Measurements from ENCODE around the gene BPIFB3. TPM values are rescaled to one million over a fixed set of nuclear protein-coding genes. Genes with fewer than 3 reads are reported as not detected.
"Not testable (repeated sequence)": the region's sequence is repeated elsewhere in the genome, so short reads cannot be mapped to it uniquely, and the experiment has no call there.

BPIFB3 gene
- polyA plus RNA-seq, 4 donors: not detected

DNA sequence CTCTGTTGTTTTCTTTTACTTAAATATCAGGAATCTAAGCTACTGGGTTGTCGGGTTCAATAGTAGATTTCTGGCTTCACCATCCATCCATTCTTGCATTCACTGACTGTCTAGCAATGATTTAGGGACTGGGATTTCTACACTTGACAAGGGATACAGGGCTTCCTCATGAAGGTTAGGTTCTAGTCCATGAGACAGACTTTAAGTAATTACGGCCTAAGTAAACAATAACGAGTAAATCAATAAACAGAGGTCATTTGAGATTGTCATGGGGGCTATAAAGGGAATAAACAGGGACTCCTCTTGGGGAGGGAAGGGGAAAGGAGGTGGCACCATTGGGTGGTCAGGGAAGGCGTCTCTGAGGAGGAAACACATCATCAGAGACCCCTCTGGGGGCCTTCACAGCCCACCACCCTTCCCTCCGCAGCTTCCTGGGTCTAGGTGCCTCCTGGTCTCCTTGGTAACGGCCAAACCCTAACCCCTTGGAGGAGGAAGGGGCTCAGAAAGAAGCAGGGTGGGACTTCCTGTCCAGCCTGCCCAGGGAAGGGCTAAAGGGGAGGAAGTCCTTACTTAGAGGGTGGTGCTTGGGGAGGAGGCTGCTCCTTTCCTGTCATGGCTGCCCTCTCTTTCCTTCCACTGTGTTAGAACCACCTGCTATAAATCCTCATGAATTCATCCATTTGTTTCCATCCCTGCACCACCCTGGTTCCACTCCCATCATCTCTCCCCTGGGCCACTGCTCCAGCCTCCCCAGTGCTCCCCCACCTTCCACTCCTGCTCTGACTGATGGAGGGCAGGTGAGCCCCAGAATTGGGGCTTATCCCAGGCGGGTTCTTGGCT is 59.1 kb downstream of the BPIFB3 start:
- no peak for DNase-seq (ENCODE audit: low read depth in 4 of 4, low spot score in 3 of 4)

GRCh38 chr20:33113387-33113908 is 59.7 kb downstream of the BPIFB3 start:
- DNase-seq (ENCODE audit: low read depth in 4 of 4, low spot score in 3 of 4): no peak

GRCh38 chr20:33115501-33115900 is 61.8 kb downstream of the BPIFB3 start:
- DNase-seq (ENCODE audit: low read depth in 4 of 4, low spot score in 3 of 4): not testable (repeated sequence)

DNA sequence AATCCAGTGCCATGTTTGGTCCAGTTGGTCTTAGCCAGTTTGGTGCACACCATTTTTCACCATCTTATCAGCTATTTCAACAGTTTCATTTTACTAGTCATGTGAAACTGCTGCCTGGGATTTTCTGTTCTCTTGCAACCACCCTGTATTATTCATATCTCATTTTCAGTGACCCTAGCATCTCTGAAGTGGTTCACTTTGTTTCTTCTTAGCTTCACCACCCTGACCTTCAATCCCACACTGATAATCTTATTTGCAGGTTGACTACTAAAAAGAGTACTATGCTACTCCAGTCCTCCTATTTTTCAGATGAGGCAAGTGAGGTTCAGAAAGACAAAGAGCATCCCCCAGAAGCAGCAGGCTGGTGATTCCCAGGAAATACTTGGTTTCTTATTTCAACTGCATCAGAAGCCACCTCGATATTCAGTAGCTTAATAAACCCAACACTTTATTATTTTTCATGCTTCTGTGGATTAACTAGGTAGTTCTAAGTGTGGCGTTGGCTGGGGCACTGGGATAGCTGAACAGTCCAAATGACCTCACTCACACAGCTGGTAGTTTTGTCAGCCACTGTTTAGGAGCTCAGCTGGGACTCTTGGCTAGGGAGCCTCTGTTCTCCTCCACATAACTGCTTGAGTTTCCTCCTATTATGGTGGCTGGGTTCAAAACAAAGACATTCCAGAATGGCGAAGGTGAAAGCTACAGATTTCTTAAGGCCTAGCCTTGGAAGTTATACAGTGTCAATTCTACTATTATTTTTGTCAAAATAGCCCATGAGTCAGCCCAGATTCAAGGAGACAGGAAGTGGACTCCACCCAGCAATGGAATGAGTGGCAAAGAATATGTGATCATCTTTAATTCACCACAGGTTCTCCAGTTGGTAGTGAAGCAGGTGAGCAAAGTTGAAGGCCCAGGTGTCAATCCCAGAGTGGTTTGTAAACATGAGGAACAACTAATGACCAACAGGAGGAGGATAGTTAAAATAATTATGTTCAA is 66.3 kb downstream of the BPIFB3 start:
- no peak for DNase-seq (ENCODE audit: low read depth in 4 of 4, low spot score in 3 of 4)

- DNase-seq (ENCODE audit: low read depth in 4 of 4, low spot score in 3 of 4): no peak
These were observed 67.2 kb downstream of the BPIFB3 start for GRCh38 chr20:33120934-33121333.

GRCh38 chr20:33122297-33122696 is 68.6 kb downstream of the BPIFB3 start:
- DNase-seq (ENCODE audit: low read depth in 4 of 4, low spot score in 3 of 4): not testable (repeated sequence)

Other genes starting within 250 kb of the BPIFB3 start
- 100 to 1,000 TPM in 2 of 4 donors, 10 to 100 TPM in 2; 88.4 to 137 (median 109) TPM for gene MAPRE1, start 233.9 kb upstream of the BPIFB3 start, polyA plus RNA-seq (ENCODE audit: insufficient read length in 4 of 4)
- under 1 TPM in 3 of 4 donors, not detected in 1; 0.20 to 0.29 (median 0.20) TPM for gene EFCAB8, start 195.0 kb upstream of the BPIFB3 start, polyA plus RNA-seq (ENCODE audit: insufficient read length in 4 of 4)
- gene SUN5, start 49.5 kb upstream of the BPIFB3 start, polyA plus RNA-seq (ENCODE audit: insufficient read length in 4 of 4): not detected
- gene BPIFB2, start 46.2 kb upstream of the BPIFB3 start, polyA plus RNA-seq (ENCODE audit: insufficient read length in 4 of 4): not detected
- not detected for gene BPIFB6, start 22.3 kb upstream of the BPIFB3 start, polyA plus RNA-seq (ENCODE audit: insufficient read length in 4 of 4)
- not detected for gene BPIFB4, start 25.7 kb downstream of the BPIFB3 start, polyA plus RNA-seq (ENCODE audit: insufficient read length in 4 of 4)
- gene BPIFA2, start 114.3 kb downstream of the BPIFB3 start, polyA plus RNA-seq (ENCODE audit: insufficient read length in 4 of 4): not detected
- not detected for gene BPIFA3, start 163.4 kb downstream of the BPIFB3 start, polyA plus RNA-seq (ENCODE audit: insufficient read length in 4 of 4)
- not detected for gene BPIFA1, start 182.1 kb downstream of the BPIFB3 start, polyA plus RNA-seq (ENCODE audit: insufficient read length in 4 of 4)
- gene BPIFB1, start 229.3 kb downstream of the BPIFB3 start, polyA plus RNA-seq (ENCODE audit: insufficient read length in 4 of 4): 1 to 10 TPM in 1 of 4 donors, not detected in 3; 2.6 TPM

Data from left renal pelvis (tissue), 4 donors.